Naive thymus-derived CD8-positive, alpha-beta T cell (primary cell): ENCODE results near the gene PRKCD. TPM values are rescaled to one million over a fixed set of nuclear protein-coding genes. Genes with fewer than 3 reads are reported as not detected.
A peak's percentile ranks its signal among the peaks of the same experiment; 100 is the strongest.

Experiments used
- ATAC-seq, 2 donors: fragments of 150-1000 bp; cut with Tn5 transposase in 1 of 2; sonication (Bioruptor Pico), chemical (Tn5 transposase) in 1 of 2; 1 replicate in 1 of 2; 2 replicates in 1 of 2; pipeline ENCODE4 v1.10.0; 2021; ENCODE audit warnings: mild to moderate bottlenecking in 2 of 2, moderate library complexity in 2 of 2
- POLR2A ChIA-PET: fragments of 350-600 bp; sonication (Branson Sonifier 250); formaldehyde crosslinking; loops from one replicate; lab custom pipeline; 2021; ENCODE audit warnings: antibody characterized with exemption; lab: Charles Lee
- DNase-seq, 10 donors: peaks; one replicate each; pipeline versions ENCODE4 v3.0.0 to v3.0.0-alpha.2; 2020 to 2022
- H3K27ac Mint-ChIP-seq, 10 donors: one replicate each; pipeline ENCODE4 v1.8.0; 2020 to 2022; ENCODE audit warnings: mild to moderate bottlenecking in 10 of 10, mixed read lengths in 10 of 10, moderate library complexity in 4 of 10, inconsistent platforms in 1 of 10
- H3K27me3 Mint-ChIP-seq, 5 donors: one replicate each; pipeline ENCODE4 v1.8.0; 2021 to 2022; ENCODE audit warnings: mixed read lengths in 5 of 5
- H3K36me3 Mint-ChIP-seq, 3 donors: one replicate each; pipeline ENCODE4 v1.8.0; 2020 to 2022; ENCODE audit warnings: mixed read lengths in 3 of 3, mild to moderate bottlenecking in 2 of 3, inconsistent platforms in 1 of 3
- H3K4me1 Mint-ChIP-seq, 4 donors: one replicate each; pipeline ENCODE4 v1.8.0; 2021 to 2022; ENCODE audit warnings: mixed read lengths in 4 of 4
- H3K4me3 Mint-ChIP-seq, 10 donors: one replicate each; pipeline ENCODE4 v1.8.0; 2020 to 2022; ENCODE audit warnings: mild to moderate bottlenecking in 10 of 10, mixed read lengths in 10 of 10, moderate library complexity in 6 of 10, inconsistent platforms in 1 of 10
- H3K9me3 Mint-ChIP-seq, 9 donors: one replicate each; pipeline ENCODE4 v1.8.0; 2020 to 2022; ENCODE audit warnings: mixed read lengths in 9 of 9, mild to moderate bottlenecking in 3 of 9, inconsistent platforms in 1 of 9, moderate library complexity in 1 of 9
- polyA plus RNA-seq, 3 donors: library from polyadenylated mRNA; unstranded; fragments of 300-500 nt; fragmentation: Illumina TruSeq; gene quantifications; one replicate each; pipeline ENCODE4 v1.2.3, GENCODE V29; 2021
- total RNA-seq, 8 experiments: library from RNA in 2 of 8; stranded (reverse) in 2 of 8; gene quantifications; one replicate each; pipeline ENCODE4 v1.2.3 and lab custom pipeline; 2021 to 2026

PRKCD gene
- total and polyA plus RNA-seq, 5 experiments from 2014 or later, result 5.5 to 12.2 (median 11.0) TPM

DNA sequence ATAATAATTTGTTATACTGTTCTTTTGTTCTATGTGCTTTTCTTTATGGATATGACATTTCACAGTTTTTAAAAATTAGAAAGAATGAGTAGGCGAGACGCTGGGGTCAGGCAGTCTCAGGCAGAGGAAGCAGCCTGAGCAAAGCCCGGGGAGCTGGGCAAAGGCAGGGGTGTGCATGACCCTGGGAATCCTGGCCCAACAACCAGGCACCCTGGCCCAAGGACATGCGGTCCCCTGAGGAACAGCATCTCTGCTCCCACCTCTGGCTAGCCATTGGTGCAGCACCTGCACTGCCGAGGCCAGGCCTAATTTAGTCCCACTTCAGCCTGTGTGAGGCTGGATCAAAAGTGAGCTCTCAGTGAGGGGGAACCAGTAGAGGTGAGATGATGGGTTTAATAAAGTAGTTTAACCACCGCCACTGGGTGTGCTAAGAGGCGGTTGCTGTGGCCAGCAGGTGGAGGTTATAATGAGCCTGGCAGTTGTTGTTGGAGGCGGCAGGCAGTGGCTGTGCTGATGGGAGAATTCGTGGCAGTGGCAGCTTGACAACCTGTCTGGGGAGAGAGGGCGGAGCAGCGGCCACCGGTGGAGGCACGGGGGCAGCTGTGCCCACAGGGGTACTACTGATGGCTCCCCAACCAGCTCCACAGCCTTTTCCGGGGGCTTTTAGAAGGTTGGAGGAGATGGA, 41.5 kb downstream of the PRKCD start:
- H3K9me3 Mint-ChIP-seq, result peaks cover 0 to 11% (median 2%) of the 10 kb centered on the region in 9 donors
- H3K4me1 Mint-ChIP-seq, result peaks cover 0 to 1% (median 0%) of the 10 kb centered on the region in 4 donors
- no peak for ATAC-seq
- H3K27me3 Mint-ChIP-seq, result peaks cover 0 to 11% (median 0%) of the 10 kb centered on the region in 5 donors
- POLR2A ChIA-PET, result no interaction called here
- no peak overlapping the region for H3K4me3 Mint-ChIP-seq
- peaks cover 2 to 6% (median 6%) of the 10 kb centered on the region in 3 donors for H3K36me3 Mint-ChIP-seq
- H3K27ac Mint-ChIP-seq, result peak overlapping the region in 1 of 10 donors; percentile 35
- DNase-seq, result no peak

- Mint-ChIP-seq H3K4me1 (no peaks in the 10 kb centered on the region), H3K4me3 (no peak overlapping the region), H3K9me3 (peaks cover 0 to 22% (median 4%) of the 10 kb centered on the region in 9 donors), H3K27ac (no peak overlapping the region), H3K27me3 (peaks cover 0 to 5% (median 0%) of the 10 kb centered on the region in 5 donors), H3K36me3 (peaks cover under 1 to 12% (median 12%) of the 10 kb centered on the region in 3 donors)
- ATAC-seq (no peak), DNase-seq (no peak)
- POLR2A ChIA-PET, result no interaction called here
Observed at GRCh38 chr3:53211706-53212702, 51.0 kb downstream of the PRKCD start.

GRCh38 chr3:53213276-53213675, 52.3 kb downstream of the PRKCD start:
- Mint-ChIP-seq H3K4me3 (no peak overlapping the region), H3K9me3 (peaks cover 0 to 11% (median 0%) of the 10 kb centered on the region in 9 donors), H3K4me1 (peaks cover 0 to 3% (median 0%) of the 10 kb centered on the region in 4 donors), H3K27ac (no peak overlapping the region), H3K36me3 (peaks cover 0 to 4% (median 4%) of the 10 kb centered on the region in 3 donors), H3K27me3 (peaks cover 0 to 5% (median 0%) of the 10 kb centered on the region in 5 donors)
- no peak for ATAC-seq
- POLR2A ChIA-PET, result no interaction called here
- DNase-seq, result no peak

- DNase-seq (no peak), ATAC-seq (no peak)
- Mint-ChIP-seq H3K27ac (no peak overlapping the region), H3K4me1 (peaks cover 0 to 4% (median 3%) of the 10 kb centered on the region in 4 donors), H3K27me3 (peaks cover 0 to 5% (median 0%) of the 10 kb centered on the region in 5 donors), H3K9me3 (no peaks in the 10 kb centered on the region), H3K36me3 (no peaks in the 10 kb centered on the region), H3K4me3 (no peak overlapping the region)
- POLR2A ChIA-PET, result no interaction called here
Observed at GRCh38 chr3:53215816-53216215, 54.8 kb downstream of the PRKCD start.

DNA sequence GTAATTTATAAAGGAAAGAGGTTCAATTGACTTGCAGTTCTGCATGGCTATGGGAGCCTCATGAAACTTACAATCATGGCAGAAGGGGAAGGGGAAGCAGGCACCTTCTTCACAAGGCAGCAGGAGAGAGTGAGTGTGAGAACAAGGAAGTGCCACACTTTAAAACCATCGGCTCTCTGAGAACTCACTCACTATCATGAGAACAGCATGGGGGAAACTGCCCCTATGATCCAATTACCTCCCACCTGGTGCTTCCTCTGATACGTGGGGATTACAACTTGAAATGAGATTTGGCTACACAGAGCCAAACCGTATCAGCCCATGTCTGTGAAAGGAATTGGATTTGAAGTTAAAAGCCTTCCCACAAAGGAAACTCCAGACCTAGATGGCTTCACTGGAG, 55.7 kb downstream of the PRKCD start:
- POLR2A ChIA-PET, result no interaction called here
- H3K27me3 Mint-ChIP-seq, result peaks cover 0 to 5% (median 0%) of the 10 kb centered on the region in 5 donors
- no peak overlapping the region for H3K27ac Mint-ChIP-seq
- H3K4me3 Mint-ChIP-seq, result no peak overlapping the region
- DNase-seq (no peak), ATAC-seq (no peak)
- peaks cover 0 to 4% (median 3%) of the 10 kb centered on the region in 4 donors for H3K4me1 Mint-ChIP-seq
- no peaks in the 10 kb centered on the region for H3K9me3 Mint-ChIP-seq
- no peaks in the 10 kb centered on the region for H3K36me3 Mint-ChIP-seq

DNA sequence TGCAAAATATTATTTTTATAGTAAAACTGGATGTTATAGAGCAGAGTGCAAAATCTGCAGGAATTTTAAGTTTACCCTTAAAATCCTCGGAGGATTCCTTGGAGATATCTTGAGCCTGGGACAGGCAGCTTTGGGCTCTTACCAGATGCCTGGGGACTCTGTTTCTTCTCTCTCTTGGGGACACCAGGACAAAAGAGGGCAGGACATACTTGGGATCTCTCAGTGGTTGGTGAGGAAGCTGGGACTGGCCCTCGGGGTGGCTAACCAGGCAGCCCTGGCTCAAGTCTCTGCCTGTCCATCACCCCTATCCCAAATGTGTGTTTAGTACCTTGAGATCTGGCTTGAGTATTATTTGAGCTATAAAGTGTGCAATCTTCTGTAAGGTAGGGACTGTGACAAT, 56.2 kb downstream of the PRKCD start:
- H3K4me3 Mint-ChIP-seq, result no peak overlapping the region
- H3K36me3 Mint-ChIP-seq, result no peaks in the 10 kb centered on the region
- POLR2A ChIA-PET, result no interaction called here
- H3K27ac Mint-ChIP-seq, result peak overlapping the region in 1 of 10 donors; percentile 13
- H3K4me1 Mint-ChIP-seq, result peaks cover 0 to 4% (median 3%) of the 10 kb centered on the region in 4 donors
- DNase-seq (no peak), ATAC-seq (no peak)
- no peaks in the 10 kb centered on the region for H3K9me3 Mint-ChIP-seq
- H3K27me3 Mint-ChIP-seq, result peaks cover 0 to 5% (median 0%) of the 10 kb centered on the region in 5 donors

DNA sequence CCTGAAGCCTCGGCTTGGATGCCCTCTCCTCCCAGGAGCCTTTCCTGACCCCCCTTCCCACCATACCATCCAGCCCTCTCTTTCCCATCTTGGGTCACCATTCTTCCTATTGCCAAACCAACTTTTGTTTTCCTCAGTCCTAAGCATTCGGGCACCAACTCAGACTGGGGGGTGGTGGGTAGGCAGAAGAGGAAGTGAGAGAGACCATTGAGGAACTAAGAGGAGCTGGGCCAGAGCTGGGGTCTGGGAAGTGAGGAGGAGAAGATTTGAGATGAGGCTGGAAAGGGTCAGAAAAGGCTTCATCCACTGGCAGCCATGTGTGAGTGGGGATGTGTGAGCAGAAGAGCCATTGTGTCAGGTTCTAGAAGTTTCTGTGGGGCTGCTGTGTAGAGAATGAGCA, 57.1 kb downstream of the PRKCD start:
- POLR2A ChIA-PET, result no interaction called here

GRCh38 chr3:53219895-53220483, 59.0 kb downstream of the PRKCD start:
- Mint-ChIP-seq H3K27me3 (peaks cover 0 to 2% (median 0%) of the 10 kb centered on the region in 5 donors), H3K36me3 (peaks cover 0 to 9% (median 7%) of the 10 kb centered on the region in 3 donors), H3K27ac (peak overlapping the region in 2 of 10 donors; percentile 37 to 71), H3K4me1 (peaks cover 0 to 4% (median 3%) of the 10 kb centered on the region in 4 donors), H3K4me3 (no peak overlapping the region), H3K9me3 (no peaks in the 10 kb centered on the region)
- DNase-seq (peak; percentile 47 to 84 (median 64)), ATAC-seq (peak; percentile 88 to 93)
- POLR2A ChIA-PET, result no interaction called here

More for the DNA sequence above, 57.1 kb downstream of the PRKCD start:
- Mint-ChIP-seq H3K36me3 (no peaks in the 10 kb centered on the region), H3K4me3 (no peak overlapping the region), H3K9me3 (no peaks in the 10 kb centered on the region), H3K4me1 (peaks cover 0 to 4% (median 3%) of the 10 kb centered on the region in 4 donors), H3K27ac (peak overlapping the region in 1 of 10 donors; percentile 87), H3K27me3 (peaks cover 0 to 5% (median 0%) of the 10 kb centered on the region in 5 donors)
- ATAC-seq (no peak), DNase-seq (no peak)

GRCh38 chr3:53221345-53221744, 60.3 kb downstream of the PRKCD start:
- ATAC-seq, result no peak
- peaks cover 0 to 4% (median 3%) of the 10 kb centered on the region in 4 donors for H3K4me1 Mint-ChIP-seq
- DNase-seq, result no peak
- H3K9me3 Mint-ChIP-seq, result no peaks in the 10 kb centered on the region
- POLR2A ChIA-PET, result no interaction called here
- H3K27ac Mint-ChIP-seq, result peak overlapping the region in 6 of 10 donors; percentile 8 to 79 (median 50)
- H3K4me3 Mint-ChIP-seq, result no peak overlapping the region
- H3K27me3 Mint-ChIP-seq, result no peaks in the 10 kb centered on the region
- H3K36me3 Mint-ChIP-seq, result peaks cover 0 to 22% (median 8%) of the 10 kb centered on the region in 3 donors

DNA sequence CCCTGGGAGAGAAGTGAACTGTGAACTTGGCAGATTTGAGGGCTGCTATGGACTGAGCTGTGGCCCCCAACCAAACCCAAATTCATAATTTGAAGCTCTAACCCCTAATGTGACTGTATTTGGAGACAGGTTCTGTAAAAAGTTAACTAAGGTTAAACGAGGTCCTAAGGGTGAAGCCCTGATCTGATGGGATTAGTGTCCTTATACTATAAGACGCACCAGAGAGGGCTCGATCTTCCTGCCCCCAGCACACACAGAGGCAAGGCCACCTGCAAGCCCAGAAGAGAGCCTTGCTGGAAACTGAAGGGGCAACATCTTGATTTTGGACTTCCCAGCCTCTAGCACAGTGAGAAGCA, 60.8 kb downstream of the PRKCD start:
- POLR2A ChIA-PET, result no interaction called here
- DNase-seq, result no peak
- Mint-ChIP-seq H3K27me3 (no peaks in the 10 kb centered on the region), H3K9me3 (no peaks in the 10 kb centered on the region), H3K36me3 (peaks cover 0 to 27% (median 8%) of the 10 kb centered on the region in 3 donors), H3K27ac (peak overlapping the region in 6 of 10 donors; percentile 8 to 79 (median 50)), H3K4me3 (no peak overlapping the region), H3K4me1 (peaks cover 0 to 4% (median 3%) of the 10 kb centered on the region in 4 donors)
- no peak for ATAC-seq

- POLR2A ChIA-PET, result no interaction called here
- H3K4me1 Mint-ChIP-seq, result peaks cover 0 to 4% (median 3%) of the 10 kb centered on the region in 4 donors
- ATAC-seq (no peak), DNase-seq (no peak)
- peaks cover 0 to 32% (median 8%) of the 10 kb centered on the region in 3 donors for H3K36me3 Mint-ChIP-seq
- H3K27me3 Mint-ChIP-seq, result no peaks in the 10 kb centered on the region
- H3K4me3 Mint-ChIP-seq, result no peak overlapping the region
- H3K27ac Mint-ChIP-seq, result peak overlapping the region in 3 of 10 donors; percentile 1 to 71 (median 70)
- no peaks in the 10 kb centered on the region for H3K9me3 Mint-ChIP-seq
Observed at GRCh38 chr3:53222183-53222901, 61.3 kb downstream of the PRKCD start.

DNA sequence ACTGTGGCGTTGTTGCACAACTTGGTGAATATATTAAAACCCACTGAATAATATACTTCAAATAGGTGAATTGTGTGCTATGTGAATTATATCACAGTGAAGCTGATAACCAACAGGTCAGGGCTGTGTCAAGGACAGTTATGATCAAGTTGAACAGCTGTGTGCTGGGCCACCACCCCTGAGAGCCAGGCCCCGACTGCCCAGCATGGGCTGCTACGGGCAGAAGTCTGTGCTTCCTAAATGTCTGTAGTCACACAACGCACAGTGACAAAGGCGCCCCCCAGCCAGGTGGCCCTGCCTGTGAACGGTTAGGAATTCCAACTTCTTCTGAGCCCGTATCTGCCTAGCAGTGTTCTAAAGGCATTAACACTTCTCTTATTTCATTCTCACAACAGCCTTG, 62.0 kb downstream of the PRKCD start:
- H3K4me1 Mint-ChIP-seq, result peaks cover 0 to 4% (median 3%) of the 10 kb centered on the region in 4 donors
- H3K27ac Mint-ChIP-seq, result peak overlapping the region in 1 of 10 donors; percentile 53
- POLR2A ChIA-PET, result no interaction called here
- no peak for DNase-seq
- no peaks in the 10 kb centered on the region for H3K9me3 Mint-ChIP-seq
- peaks cover 0 to 39% (median 8%) of the 10 kb centered on the region in 3 donors for H3K36me3 Mint-ChIP-seq
- no peak for ATAC-seq
- H3K27me3 Mint-ChIP-seq, result no peaks in the 10 kb centered on the region
- H3K4me3 Mint-ChIP-seq, result no peak overlapping the region
